Fibroblast of mammary gland (primary cell): ENCODE results near the gene KIFAP3.
"Not testable (repeated sequence)": the region's sequence is repeated elsewhere in the genome, so short reads cannot be mapped to it uniquely, and the experiment has no call there.

ENCODE experiments used
- DNase-seq: peaks from one replicate; pipeline ENCODE4 v3.0.0-alpha.2; 2010; ENCODE audit warnings: low read depth
- H3K4me3 ChIP-seq: 2 replicates; pipeline ENCODE4 v1.5.1; 2011; ENCODE audit warnings: low read depth, mild to moderate bottlenecking, low read length, moderate library complexity; ENCODE audit not compliant: control insufficient read depth
- CTCF ChIP-seq: conservative IDR thresholded peaks from 2 replicates; pipeline ENCODE4 v1.5.1; 2011; ENCODE audit warnings: low read depth, low read length, inconsistent platforms; ENCODE audit not compliant: control insufficient read depth, insufficient read depth

Gene KIFAP3

GRCh38 chr1:170095976-170096748, 21.7 kb upstream of the KIFAP3 start:
- TF ChIP-seq CTCF, result no peak
- no peak overlapping the region for H3K4me3 ChIP-seq
- no peak for DNase-seq

GRCh38 chr1:170094697-170095616, 20.5 kb upstream of the KIFAP3 start:
- not testable (repeated sequence) for DNase-seq

GRCh38 chr1:170086399-170087032, 12.0 kb upstream of the KIFAP3 start:
- no peak overlapping the region for H3K4me3 ChIP-seq
- TF ChIP-seq CTCF, result no peak
- DNase-seq, result no peak

More at GRCh38 chr1:170094697-170095616, 20.5 kb upstream of the KIFAP3 start:
- not testable (repeated sequence) for H3K4me3 ChIP-seq

GRCh38 chr1:170085091-170085490, 10.6 kb upstream of the KIFAP3 start:
- H3K4me3 ChIP-seq, result no peak overlapping the region
- no peak for TF ChIP-seq CTCF
- DNase-seq, result peak; percentile 30

GRCh38 chr1:170078610-170079189, 4.2 kb upstream of the KIFAP3 start:
- no peak for TF ChIP-seq CTCF
- DNase-seq, result no peak
- no peak overlapping the region for H3K4me3 ChIP-seq

- no peak for DNase-seq
- TF ChIP-seq CTCF, result no peak
- H3K4me3 ChIP-seq, result no peak overlapping the region
Measured at GRCh38 chr1:170077926-170078325, 3.4 kb upstream of the KIFAP3 start.

GRCh38 chr1:170076952-170077351, 2.5 kb upstream of the KIFAP3 start:
- not testable (repeated sequence) for DNase-seq

More at GRCh38 chr1:170076952-170077351, 2.5 kb upstream of the KIFAP3 start:
- not testable (repeated sequence) for H3K4me3 ChIP-seq
